ENCODE results near the gene DVL2. TPM values are rescaled to one million over a fixed set of nuclear protein-coding genes. Genes with fewer than 3 reads are reported as not detected.

DVL2 gene
- total RNA-seq, 1 experiment from 2014 or later: 41.3 TPM

DNA sequence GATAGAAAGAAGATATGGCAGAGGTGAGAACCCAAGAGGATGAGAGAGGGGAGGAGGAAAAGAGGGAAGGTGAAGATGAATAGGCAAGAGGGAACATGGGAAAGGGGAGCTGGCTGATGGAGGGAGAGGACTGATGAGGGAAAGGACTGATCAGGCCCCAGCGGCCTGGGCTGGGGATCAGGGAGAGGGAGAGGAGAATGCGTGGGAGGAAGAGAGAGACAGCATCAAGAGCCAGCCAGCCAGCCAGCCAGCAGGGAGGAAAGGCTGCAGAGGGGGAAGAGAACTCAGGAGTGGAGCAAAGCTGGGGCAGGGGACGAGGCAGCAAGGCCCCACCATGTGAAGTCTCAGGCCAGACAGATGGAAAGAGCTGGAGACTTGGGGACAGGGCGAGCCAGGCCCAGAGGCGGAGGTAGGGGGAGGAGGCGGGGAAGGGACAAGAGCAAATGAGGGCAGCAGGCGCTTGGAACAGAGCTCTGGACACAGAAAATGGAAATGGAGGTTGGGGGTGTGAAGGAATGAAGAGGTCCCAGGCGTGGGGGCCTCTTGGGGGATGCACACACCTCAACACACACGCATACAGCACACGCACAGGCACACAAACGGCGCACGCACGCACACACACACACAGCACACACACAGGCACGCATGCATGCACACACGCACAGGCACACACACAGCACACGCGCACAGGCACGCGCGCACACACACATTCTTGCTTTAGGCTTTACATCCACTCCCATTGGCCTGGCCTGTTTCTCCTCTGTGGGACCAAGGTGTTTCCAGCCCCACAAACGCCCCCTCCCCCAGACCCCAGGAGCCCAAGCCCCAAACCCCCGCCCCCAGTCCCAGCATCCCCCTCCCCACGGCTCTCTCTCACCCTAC is 27.0 kb downstream of the DVL2 start:
- H3K4me3 ChIP-seq (ENCODE audit: low read depth, low read length): no peak overlapping the region
- CTCF ChIA-PET: no interaction called here
- peaks cover 6% of the 10 kb centered on the region for H3K4me1 Mint-ChIP-seq (ENCODE audit: low read depth, unreplicated experiment)

DNA sequence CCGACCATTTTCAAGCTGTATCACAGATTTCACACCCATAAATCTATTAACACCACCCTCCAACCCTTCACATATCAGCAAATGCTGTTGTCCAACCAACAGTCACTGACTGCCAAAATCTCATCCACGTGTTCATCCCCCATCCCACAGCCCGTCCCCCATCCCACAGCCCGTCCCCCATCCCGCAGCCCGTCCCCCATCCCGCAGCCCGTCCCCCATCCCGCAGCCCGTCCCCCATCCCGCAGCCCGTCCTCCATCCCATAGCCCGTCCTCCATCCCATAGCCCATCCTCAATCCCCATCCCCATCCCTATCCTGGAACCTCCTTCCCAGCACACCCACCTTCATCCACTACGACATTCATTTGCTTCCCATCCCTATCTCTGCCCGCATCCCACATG is 28.8 kb downstream of the DVL2 start:
- H3K4me1 ChIP-seq: no peaks in the 10 kb centered on the region
- TF ChIP-seq, protein P1, sequence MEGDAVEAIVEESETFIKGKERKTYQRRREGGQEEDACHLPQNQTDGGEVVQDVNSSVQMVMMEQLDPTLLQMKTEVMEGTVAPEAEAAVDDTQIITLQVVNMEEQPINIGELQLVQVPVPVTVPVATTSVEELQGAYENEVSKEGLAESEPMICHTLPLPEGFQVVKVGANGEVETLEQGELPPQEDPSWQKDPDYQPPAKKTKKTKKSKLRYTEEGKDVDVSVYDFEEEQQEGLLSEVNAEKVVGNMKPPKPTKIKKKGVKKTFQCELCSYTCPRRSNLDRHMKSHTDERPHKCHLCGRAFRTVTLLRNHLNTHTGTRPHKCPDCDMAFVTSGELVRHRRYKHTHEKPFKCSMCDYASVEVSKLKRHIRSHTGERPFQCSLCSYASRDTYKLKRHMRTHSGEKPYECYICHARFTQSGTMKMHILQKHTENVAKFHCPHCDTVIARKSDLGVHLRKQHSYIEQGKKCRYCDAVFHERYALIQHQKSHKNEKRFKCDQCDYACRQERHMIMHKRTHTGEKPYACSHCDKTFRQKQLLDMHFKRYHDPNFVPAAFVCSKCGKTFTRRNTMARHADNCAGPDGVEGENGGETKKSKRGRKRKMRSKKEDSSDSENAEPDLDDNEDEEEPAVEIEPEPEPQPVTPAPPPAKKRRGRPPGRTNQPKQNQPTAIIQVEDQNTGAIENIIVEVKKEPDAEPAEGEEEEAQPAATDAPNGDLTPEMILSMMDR (IDR thresholded peaks at IDR 0.05; ENCODE audit: insufficient read depth in 1 of 2, low read depth in 1 of 2, low read length in 1 of 2, severe bottlenecking in 1 of 2, unreplicated experiment in 1 of 2): no peak
- no peak overlapping the region for H3K4me3 ChIP-seq (ENCODE audit: low read depth, low read length)
- no peaks in the 10 kb centered on the region for H3K36me3 ChIP-seq (ENCODE audit: control insufficient read depth, insufficient read depth, low read length)
- Mint-ChIP-seq H3K4me3 (ENCODE audit: unreplicated experiment) (peak overlapping the region; percentile 66), H3K27me3 (ENCODE audit: insufficient read depth, unreplicated experiment) (no peaks in the 10 kb centered on the region), H3K9me3 (ENCODE audit: unreplicated experiment) (no peaks in the 10 kb centered on the region), H3K27ac (ENCODE audit: unreplicated experiment) (no peak overlapping the region), H3K4me1 (ENCODE audit: low read depth, unreplicated experiment) (peaks cover 6% of the 10 kb centered on the region), H3K36me3 (ENCODE audit: insufficient read depth, unreplicated experiment) (peaks cover 7% of the 10 kb centered on the region)
- H3K27me3 ChIP-seq (replicated peaks; ENCODE audit: control insufficient read depth, insufficient read depth, low read length): no peaks in the 10 kb centered on the region
- no peaks in the 10 kb centered on the region for H3K9me3 ChIP-seq
- no peak for DNase-seq
- BruUV-seq (replicated peaks): no TSS peak
- ChIA-PET POLR2A (no interaction called here), CTCF (no interaction called here)
- intact Hi-C loops (cut with micrococcal nuclease; ENCODE audit: unreplicated experiment): no loop called here

More for the DNA sequence above, 27.0 kb downstream of the DVL2 start:
- no peaks in the 10 kb centered on the region for H3K9me3 Mint-ChIP-seq (ENCODE audit: unreplicated experiment)
- Histone ChIP-seq H3K27me3 (replicated peaks; ENCODE audit: control insufficient read depth, insufficient read depth, low read length) (no peaks in the 10 kb centered on the region), H3K36me3 (ENCODE audit: control insufficient read depth, insufficient read depth, low read length) (no peaks in the 10 kb centered on the region), H3K9me3 (no peaks in the 10 kb centered on the region), H3K4me1 (no peaks in the 10 kb centered on the region)
- intact Hi-C loops (cut with micrococcal nuclease; ENCODE audit: unreplicated experiment): no loop called here
- no peaks in the 10 kb centered on the region for H3K27me3 Mint-ChIP-seq (ENCODE audit: insufficient read depth, unreplicated experiment)
- DNase-seq: no peak
- no peak overlapping the region for H3K27ac Mint-ChIP-seq (ENCODE audit: unreplicated experiment)
- H3K36me3 Mint-ChIP-seq (ENCODE audit: insufficient read depth, unreplicated experiment): peaks cover 7% of the 10 kb centered on the region
- TF ChIP-seq, protein P1 (IDR thresholded peaks at IDR 0.05; ENCODE audit: insufficient read depth in 1 of 2, low read depth in 1 of 2, low read length in 1 of 2, severe bottlenecking in 1 of 2, unreplicated experiment in 1 of 2): no peak
- POLR2A ChIA-PET: no interaction called here
- BruUV-seq (replicated peaks): no TSS peak
- H3K4me3 Mint-ChIP-seq (ENCODE audit: unreplicated experiment): no peak overlapping the region

DNA sequence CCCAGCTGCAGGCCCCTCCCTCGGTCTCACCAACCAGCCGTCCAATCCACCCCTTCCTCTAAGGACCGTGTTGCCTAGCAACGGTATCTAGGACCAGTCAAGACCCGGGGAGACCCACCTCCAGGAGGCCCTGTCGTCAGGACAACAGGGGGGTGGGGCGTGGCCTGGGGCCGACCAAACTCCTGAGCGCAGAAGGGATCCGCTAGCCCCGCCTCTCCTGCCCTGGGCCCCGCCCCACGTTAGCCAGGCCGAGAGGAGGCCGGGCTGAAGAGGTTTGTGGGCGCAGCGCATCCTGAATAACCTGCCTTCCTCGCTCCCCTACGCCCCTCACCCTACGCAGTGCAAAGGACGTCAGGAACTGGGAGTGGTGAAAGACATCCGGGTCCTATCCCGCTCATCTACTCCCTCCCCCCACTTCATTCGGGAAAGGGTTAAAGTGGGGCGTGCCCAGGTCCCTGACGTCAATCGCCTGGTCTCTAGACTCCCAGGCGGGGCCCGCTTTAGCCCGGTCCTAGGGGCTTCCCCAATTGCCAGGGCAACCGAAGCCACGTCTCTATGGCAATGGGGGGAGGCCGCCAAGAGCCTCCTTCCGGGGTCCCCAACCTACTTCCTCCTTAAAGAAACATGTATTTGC is 29.4 kb downstream of the DVL2 start:
- Histone ChIP-seq H3K36me3 (ENCODE audit: control insufficient read depth, insufficient read depth, low read length) (no peaks in the 10 kb centered on the region), H3K27me3 (replicated peaks; ENCODE audit: control insufficient read depth, insufficient read depth, low read length) (no peaks in the 10 kb centered on the region), H3K9me3 (no peaks in the 10 kb centered on the region), H3K4me3 (ENCODE audit: low read depth, low read length) (peak overlapping the region; percentile 31), H3K4me1 (no peaks in the 10 kb centered on the region)
- H3K27ac Mint-ChIP-seq (ENCODE audit: unreplicated experiment): no peak overlapping the region
- CTCF ChIA-PET: interaction anchor here (0.6 kb wide), 1 partner anchor 263 kb away, joined by 3 read pairs; no protein-coding TSS in a partner anchor
- peaks cover 6% of the 10 kb centered on the region for H3K4me1 Mint-ChIP-seq (ENCODE audit: low read depth, unreplicated experiment)
- H3K4me3 Mint-ChIP-seq (ENCODE audit: unreplicated experiment): peak overlapping the region; percentile 66
- intact Hi-C loops (cut with micrococcal nuclease; ENCODE audit: unreplicated experiment): no loop called here
- H3K27me3 Mint-ChIP-seq (ENCODE audit: insufficient read depth, unreplicated experiment): no peaks in the 10 kb centered on the region
- POLR2A ChIA-PET: no interaction called here
- BruUV-seq (replicated peaks): no TSS peak
- peak; percentile 73 to 78 for DNase-seq
- no peaks in the 10 kb centered on the region for H3K9me3 Mint-ChIP-seq (ENCODE audit: unreplicated experiment)
- peaks cover 7% of the 10 kb centered on the region for H3K36me3 Mint-ChIP-seq (ENCODE audit: insufficient read depth, unreplicated experiment)
- TF ChIP-seq, protein P1 (IDR thresholded peaks at IDR 0.05; ENCODE audit: insufficient read depth in 1 of 2, low read depth in 1 of 2, low read length in 1 of 2, severe bottlenecking in 1 of 2, unreplicated experiment in 1 of 2): no peak

Measured in Caco-2 (cell line).